PFSK-1 (cell line): ENCODE results near the gene VAMP4.

Experiments used
- POLR2AphosphoS5 ChIP-seq: IDR thresholded peaks from 2 replicates; pipeline ENCODE4 v1.6.1; 2012; ENCODE audit warnings: low read depth, mild to moderate bottlenecking, control low read depth, low read length, moderate library complexity
- REST ChIP-seq, 2 experiments: IDR thresholded peaks; 2 replicates each; pipeline versions ENCODE4 v1.6.1 to v1.8.0; 2011 to 2012; ENCODE audit warnings: low read depth in 2 of 2, low read length in 2 of 2, control low read depth in 1 of 2, inconsistent platforms in 1 of 2, mild to moderate bottlenecking in 1 of 2, moderate library complexity in 1 of 2; ENCODE audit not compliant: insufficient read depth in 1 of 2
- TAF1 ChIP-seq: IDR thresholded peaks from 2 replicates; pipeline ENCODE4 v1.6.1; 2012; ENCODE audit warnings: low read length, control low read depth, borderline replicate concordance; ENCODE audit not compliant: insufficient read depth

GRCh38 chr1:171788696-171789095 lies 46.8 kb upstream of the VAMP4 start:
- TF ChIP-seq POLR2AphosphoS5 (no peak), TAF1 (no peak), REST (IDR thresholded peaks at IDR 0.05; ENCODE audit: insufficient read depth in 1 of 2, low read depth in 2 of 2, low read length in 2 of 2) (no peak)
